OCI-LY3 (cell line): ENCODE results near the gene NTN5.

Experiments
- H2AFZ ChIP-seq: fragments of 200-600, 300-600 bp; shearing (Covaris generic); 2 replicates; pipeline ENCODE4 v1.6.0; 2014; ENCODE audit warnings: antibody characterized with exemption, low read depth, low read length
- H3K27ac ChIP-seq: fragments of 200-600, 300-600 bp; sonication (generic); 2 replicates; pipeline ENCODE4 v1.5.1; 2014; ENCODE audit warnings: mild to moderate bottlenecking, low read length, moderate library complexity, mixed read lengths
- H3K27me3 ChIP-seq: fragments of 200-600, 300-600 bp; sonication (generic); 2 replicates; pipeline ENCODE4 v1.6.1; 2014; ENCODE audit warnings: low read depth, low read length, mixed read lengths
- H3K36me3 ChIP-seq: fragments of 200-600, 300-600 bp; sonication (generic); replicated peaks from 2 replicates; pipeline ENCODE3; 2014; ENCODE audit warnings: low read depth, low read length, mixed read lengths
- H3K4me1 ChIP-seq: fragments of 300-600, 200-600 bp; sonication (generic); 2 replicates; pipeline ENCODE4 v1.6.1; 2014; ENCODE audit warnings: low read length, mixed read lengths
- H3K4me2 ChIP-seq: fragments of 200-600, 300-600 bp; sonication (generic); 2 replicates; pipeline ENCODE4 v1.6.1; 2014; ENCODE audit warnings: low read length, mixed read lengths
- H3K4me3 ChIP-seq: fragments of 300-600, 200-600 bp; sonication (generic); 2 replicates; pipeline ENCODE4 v1.5.1; 2014; ENCODE audit warnings: antibody characterized with exemption, mild to moderate bottlenecking, low read length, moderate library complexity
- H3K79me2 ChIP-seq: fragments of 300-600, 200-600 bp; shearing (Covaris generic); 2 replicates; pipeline ENCODE4 v1.6.1; 2014; ENCODE audit warnings: mild to moderate bottlenecking, low read length, mixed read lengths
- H3K9ac ChIP-seq: fragments of 300-600, 200-600 bp; shearing (Covaris generic); 2 replicates; pipeline ENCODE4 v1.6.0; 2014; ENCODE audit warnings: mild to moderate bottlenecking, low read length, moderate library complexity
- H3K9me3 ChIP-seq: fragments of 200-600, 300-600 bp; shearing (Covaris generic); 2 replicates; pipeline ENCODE4 v1.6.1; 2014; ENCODE audit warnings: low read length, mixed read lengths; ENCODE audit not compliant: insufficient read depth
- H4K20me1 ChIP-seq: fragments of 200-600, 300-600 bp; sonication (generic); 2 replicates; pipeline ENCODE4 v1.6.1; 2016; ENCODE audit warnings: low read length, mixed read lengths; ENCODE audit not compliant: insufficient read depth
- EZH2phosphoT487 ChIP-seq: fragments of 200-600 bp; shearing (Covaris generic); IDR thresholded peaks from 2 replicates; pipeline ENCODE4 v1.6.1; 2018; ENCODE audit warnings: antibody characterized with exemption, mixed run types, low read depth
- TF ChIP-seq, protein P1 (sequence below): fragments of 200-600, 300-600 bp; sonication (generic); IDR thresholded peaks from 2 replicates; pipeline ENCODE4 v1.5.1; 2014; ENCODE audit warnings: antibody characterized with exemption, low read length, low read depth

The NTN5 gene

DNA sequence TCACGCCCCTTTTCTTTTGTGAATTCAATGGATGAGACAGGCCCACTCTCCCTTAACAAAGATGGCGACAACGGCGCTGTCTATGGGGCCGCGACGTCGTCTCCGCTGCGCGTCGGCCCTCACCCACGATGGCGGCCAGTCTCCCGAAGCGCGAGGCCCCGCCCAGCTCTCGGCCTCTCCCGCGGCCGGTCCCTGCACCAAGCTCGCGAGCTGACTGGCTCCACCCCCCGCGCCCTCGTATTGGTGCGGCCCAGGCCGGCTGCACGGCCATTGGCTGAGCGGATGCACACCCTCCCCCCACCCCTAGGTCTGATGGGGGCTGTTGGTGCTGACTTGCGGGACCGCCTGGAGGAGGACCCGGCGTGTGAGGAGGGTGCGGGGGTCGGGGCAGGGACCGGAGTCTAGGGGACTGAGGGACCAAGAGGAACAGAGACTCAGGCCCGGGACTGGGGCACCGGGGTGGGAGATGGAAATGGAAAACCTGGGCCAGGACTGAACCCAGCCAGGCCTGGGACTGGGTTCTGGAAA is 48.7 kb downstream of the NTN5 start:
- Histone ChIP-seq H3K27ac (peak overlapping the region; percentile 30), H3K79me2 (peaks cover 37% of the 10 kb centered on the region), H3K4me3 (peak overlapping the region; percentile 84), H3K4me1 (peaks cover 33% of the 10 kb centered on the region), H2AFZ (peak overlapping the region; percentile 56), H3K36me3 (peaks cover 5% of the 10 kb centered on the region), H3K4me2 (peak overlapping the region; percentile 87), H3K27me3 (no peaks in the 10 kb centered on the region), H4K20me1 (no peaks in the 10 kb centered on the region), H3K9ac (peak overlapping the region; percentile 73), H3K9me3 (no peaks in the 10 kb centered on the region)
- TF ChIP-seq, protein P1, sequence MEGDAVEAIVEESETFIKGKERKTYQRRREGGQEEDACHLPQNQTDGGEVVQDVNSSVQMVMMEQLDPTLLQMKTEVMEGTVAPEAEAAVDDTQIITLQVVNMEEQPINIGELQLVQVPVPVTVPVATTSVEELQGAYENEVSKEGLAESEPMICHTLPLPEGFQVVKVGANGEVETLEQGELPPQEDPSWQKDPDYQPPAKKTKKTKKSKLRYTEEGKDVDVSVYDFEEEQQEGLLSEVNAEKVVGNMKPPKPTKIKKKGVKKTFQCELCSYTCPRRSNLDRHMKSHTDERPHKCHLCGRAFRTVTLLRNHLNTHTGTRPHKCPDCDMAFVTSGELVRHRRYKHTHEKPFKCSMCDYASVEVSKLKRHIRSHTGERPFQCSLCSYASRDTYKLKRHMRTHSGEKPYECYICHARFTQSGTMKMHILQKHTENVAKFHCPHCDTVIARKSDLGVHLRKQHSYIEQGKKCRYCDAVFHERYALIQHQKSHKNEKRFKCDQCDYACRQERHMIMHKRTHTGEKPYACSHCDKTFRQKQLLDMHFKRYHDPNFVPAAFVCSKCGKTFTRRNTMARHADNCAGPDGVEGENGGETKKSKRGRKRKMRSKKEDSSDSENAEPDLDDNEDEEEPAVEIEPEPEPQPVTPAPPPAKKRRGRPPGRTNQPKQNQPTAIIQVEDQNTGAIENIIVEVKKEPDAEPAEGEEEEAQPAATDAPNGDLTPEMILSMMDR = no peak
- no peak for TF ChIP-seq EZH2phosphoT487

DNA sequence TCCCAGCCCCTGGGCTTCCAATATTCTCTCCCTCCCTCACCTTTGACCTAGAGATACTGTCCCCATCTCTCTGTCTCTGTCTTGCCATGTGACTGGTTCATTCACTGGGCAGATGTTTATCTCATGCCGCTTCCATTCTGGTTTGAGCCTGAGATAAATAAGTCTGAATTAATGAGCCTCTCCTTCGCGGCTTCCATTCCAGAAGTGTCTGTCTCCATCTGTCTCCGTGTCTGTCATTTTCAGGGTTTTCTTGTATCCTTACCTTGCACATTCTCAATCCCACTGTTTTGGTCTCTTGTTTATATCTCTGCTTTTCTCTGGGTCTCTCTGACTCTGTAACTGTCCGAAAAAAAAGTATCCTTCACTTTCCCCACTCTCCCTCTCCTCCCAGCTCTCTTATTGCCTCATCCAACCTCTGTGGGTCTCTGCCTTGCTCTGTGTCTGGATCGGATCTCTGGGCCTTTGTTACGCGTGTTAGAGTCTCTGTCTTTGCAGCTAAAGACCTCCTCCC is 49.2 kb downstream of the NTN5 start:
- Histone ChIP-seq H3K27ac (peak overlapping the region; percentile 30), H3K4me3 (peak overlapping the region; percentile 84), H3K9me3 (no peaks in the 10 kb centered on the region), H3K4me1 (peaks cover 33% of the 10 kb centered on the region), H3K79me2 (peaks cover 41% of the 10 kb centered on the region), H2AFZ (peak overlapping the region; percentile 56), H3K4me2 (peak overlapping the region; percentile 87), H3K36me3 (peaks cover 6% of the 10 kb centered on the region), H3K27me3 (no peaks in the 10 kb centered on the region), H3K9ac (peak overlapping the region; percentile 62), H4K20me1 (peaks cover under 1% of the 10 kb centered on the region; the same call in 1 of the 2 replicates)
- TF ChIP-seq, protein P1 = no peak
- TF ChIP-seq EZH2phosphoT487 = no peak

DNA sequence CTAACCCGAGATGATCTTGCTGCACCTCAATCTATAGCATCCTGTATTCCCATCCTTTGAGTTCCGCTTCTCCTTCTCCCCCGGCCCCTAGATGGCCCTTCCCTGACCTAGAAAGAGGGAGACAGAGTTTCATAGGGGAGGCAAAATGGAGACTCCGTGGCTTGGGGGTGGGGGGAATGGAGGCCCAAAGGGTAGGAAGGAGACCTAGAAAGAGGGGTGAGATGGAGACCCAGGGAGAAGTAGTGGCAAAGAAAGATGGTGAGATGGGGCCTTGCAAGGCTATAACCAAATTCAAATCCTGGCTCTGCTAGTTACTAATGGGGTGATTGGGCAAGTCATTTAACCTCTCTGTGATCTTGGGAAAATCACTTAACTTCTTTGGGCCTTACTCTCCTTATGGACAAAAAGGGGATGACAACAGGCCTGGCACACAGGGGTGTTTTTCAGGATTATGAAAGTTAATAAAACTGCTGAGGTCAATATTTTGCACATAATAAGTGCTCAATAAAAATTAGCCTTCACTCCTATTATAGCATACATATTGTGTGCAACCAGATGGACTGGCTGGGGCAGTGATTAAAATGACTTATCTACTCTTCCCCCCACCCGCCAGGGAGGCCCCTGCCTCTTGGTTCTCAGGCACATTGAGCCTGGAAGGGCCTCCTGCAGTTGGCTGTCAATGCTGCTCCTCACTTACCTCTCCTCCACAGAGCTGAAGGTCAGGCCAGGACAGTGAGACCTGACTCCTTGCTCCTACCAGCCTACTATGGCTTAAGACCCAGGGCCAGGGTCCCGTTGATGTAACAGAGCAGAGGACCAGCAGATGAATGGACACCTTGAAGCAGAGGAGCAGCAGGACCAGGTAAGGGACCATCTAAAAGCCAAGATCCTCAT is 52.9 kb downstream of the NTN5 start:
- Histone ChIP-seq H3K4me1 (peaks cover 41% of the 10 kb centered on the region), H3K36me3 (peaks cover 37% of the 10 kb centered on the region), H3K79me2 (peaks cover 60% of the 10 kb centered on the region), H2AFZ (peak overlapping the region; percentile 59; the same call in 1 of the 2 replicates), H3K27ac (peak overlapping the region; percentile 74), H3K4me3 (peak overlapping the region; percentile 96), H3K9me3 (no peaks in the 10 kb centered on the region), H3K9ac (peak overlapping the region; percentile 97), H4K20me1 (peaks cover 37% of the 10 kb centered on the region), H3K4me2 (peak overlapping the region; percentile 86), H3K27me3 (no peaks in the 10 kb centered on the region)
- TF ChIP-seq, protein P1 = no peak
